Globus pallidus (tissue), 1 donor: ENCODE measurements around the gene CDK6.

ENCODE experiments used
- DNase-seq: peaks from one replicate; pipeline ENCODE4 v3.0.0-alpha.2; 2015; ENCODE audit warnings: low spot score

Gene CDK6

DNA sequence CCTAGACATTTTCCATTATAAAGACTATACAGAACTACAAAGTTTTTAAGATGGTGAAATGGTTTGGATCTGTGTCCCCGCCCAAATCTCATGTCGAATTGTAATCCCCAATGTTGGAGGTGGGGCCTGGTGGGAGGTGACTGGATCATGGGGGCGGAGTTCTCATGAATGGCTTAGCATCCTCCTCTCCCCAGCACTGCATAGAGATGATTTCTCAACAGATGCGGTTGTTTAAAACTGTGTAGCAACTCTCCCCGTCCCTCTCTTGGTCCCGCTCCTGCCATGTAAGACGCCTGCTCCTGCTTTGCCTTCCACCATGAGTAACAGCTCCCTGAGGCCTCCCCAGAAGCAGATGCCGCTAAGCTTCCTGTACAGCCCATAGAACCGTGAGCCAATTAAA, 247.8 kb downstream of the CDK6 start:
- DNase-seq, result no peak

DNA sequence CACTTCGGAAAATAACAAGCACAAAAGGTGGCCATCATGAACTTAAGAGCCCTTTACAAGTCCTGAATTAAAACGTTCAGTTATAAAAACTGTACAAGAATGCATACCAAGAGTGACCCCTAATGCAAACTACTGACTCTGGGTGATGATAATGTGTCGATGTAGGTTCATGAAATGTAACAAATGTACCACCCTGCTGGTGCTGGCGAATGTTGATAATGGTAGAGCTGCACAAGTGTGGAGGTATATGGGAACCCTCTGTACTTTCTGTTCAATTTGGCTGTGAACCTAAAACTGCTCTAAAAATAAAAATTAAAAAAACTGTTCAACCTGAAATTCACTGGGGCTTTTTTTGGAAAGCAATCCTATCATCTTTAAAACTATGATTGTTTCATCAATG, 249.5 kb downstream of the CDK6 start:
- DNase-seq, result no peak

DNA sequence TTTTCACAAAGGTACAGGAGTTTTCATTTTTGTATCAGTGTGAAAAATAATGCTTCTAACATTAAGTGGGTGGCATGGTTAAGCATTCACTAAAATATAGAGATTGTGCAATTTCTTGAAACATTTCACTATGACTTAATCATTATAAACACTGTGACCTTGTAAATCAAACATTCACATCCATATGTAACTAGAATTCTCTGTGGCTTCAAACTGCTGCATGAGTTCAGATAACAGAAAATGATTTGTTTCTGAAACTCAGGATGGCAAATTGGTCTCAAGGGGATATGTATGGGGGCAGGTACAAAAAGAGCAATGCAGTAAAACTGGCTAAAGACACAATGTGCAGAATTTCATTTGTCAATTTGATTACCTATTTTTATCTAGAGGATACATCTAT, 250.0 kb downstream of the CDK6 start:
- no peak for DNase-seq

DNA sequence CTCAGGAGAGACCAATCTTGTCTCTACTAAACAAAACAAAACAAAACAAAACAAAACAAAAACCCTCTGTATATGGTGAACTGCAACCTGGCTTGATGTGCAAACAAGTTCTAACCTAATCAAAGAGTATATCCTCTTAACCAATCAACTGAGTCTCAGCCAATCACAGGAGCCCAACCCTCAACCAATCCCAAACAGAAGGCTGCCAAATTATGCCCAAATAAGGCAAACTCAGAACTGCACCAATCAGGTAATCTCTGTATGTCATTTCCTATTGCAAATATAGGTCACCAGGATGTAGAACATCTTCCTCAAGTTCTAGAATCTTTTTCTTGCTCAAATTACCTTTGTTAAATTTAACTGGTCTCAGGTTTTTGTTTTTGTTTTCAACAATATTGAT, 251.4 kb downstream of the CDK6 start:
- DNase-seq, result no peak

DNA sequence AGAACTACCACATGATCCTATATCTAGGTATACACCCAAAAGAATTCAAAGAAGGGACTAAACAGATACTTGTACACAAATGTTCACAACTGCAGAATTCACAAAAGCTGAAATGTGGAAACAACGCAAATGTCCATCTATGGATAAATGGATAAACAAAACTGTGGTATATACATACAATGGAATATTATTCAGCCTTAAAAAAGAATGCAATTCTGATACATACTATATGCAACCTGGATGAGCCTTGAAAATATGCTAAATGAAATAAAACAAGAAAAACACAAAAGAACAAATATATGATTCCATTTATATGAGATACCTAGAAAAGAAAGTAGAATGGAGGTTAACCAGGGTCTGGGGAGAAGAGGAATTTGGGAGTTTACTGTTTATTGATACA, 253.4 kb downstream of the CDK6 start:
- no peak for DNase-seq

DNA sequence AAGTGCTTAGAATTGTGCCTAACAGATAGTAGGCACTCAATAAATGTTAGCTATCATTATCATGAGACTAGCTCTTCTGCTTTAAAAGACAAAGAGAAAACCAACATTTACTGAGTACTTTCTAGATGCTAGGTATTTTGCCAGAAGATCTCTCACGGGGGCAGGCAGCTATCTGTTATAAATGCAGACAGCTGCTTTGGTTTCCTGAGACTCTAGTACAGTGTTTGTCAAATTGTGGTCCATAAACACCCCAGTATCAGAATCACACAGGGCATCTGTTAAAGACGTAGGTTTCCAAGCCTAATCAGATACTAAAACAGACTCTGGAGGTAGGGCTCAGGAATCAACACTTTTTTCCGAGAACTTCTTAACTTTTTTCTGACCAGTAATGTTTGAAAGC, 260.1 kb downstream of the CDK6 start:
- no peak for DNase-seq

DNA sequence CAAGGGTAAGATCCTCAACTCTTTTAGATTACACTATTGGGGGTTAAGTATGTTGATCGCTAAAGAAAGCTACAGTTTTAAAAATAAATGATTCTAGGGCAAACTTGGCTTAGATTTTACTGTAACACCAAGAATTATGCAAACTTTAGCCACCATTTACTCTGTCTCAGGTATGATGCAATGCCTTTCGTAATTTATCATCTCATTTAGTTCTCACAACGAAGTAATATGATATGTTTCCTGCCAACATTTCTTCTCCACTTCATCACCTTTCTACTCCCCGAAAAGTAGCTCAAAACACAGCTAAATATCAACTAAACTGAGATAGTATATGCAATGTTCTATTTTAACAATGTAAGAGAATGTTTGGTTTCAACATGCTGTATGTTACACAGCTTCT, 267.2 kb downstream of the CDK6 start:
- no peak for DNase-seq

DNA sequence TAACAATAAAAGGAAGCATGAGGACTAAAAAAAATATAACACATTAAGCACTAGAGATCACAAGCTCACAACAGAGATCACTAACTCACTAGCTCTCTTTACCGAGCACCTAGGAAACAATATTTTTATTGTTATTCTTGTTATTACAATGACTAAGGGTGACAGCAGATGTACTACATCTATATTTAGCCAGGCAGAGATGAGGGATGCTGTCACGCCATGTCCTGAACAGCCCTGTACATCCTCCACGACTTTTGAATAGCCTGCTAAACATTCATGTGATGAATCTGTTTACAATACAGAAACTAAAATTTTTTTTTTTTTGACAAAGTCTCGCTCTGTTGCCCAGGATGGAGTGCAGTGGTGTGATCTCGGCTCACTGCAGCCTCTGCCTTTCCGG, 268.9 kb downstream of the CDK6 start:
- DNase-seq, result no peak

DNA sequence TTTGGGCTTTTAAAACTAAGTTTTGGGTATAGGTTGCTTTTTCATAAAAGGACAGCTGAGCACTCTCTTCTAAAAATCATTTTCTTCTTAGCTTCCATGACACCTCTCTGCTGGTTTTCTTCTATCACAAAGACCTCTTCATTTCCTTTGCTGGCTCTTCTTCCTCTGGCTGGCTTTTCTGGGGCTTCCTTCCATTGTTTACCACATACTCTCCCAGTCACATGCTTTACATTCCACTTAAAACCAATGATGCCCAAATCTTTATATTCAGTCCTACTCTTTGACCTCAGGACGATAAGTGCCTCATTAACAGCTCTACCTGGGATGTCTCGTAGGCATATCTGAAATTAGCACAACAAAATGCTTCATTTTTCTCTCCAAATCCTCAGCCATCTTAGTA, 273.0 kb downstream of the CDK6 start:
- DNase-seq, result no peak

DNA sequence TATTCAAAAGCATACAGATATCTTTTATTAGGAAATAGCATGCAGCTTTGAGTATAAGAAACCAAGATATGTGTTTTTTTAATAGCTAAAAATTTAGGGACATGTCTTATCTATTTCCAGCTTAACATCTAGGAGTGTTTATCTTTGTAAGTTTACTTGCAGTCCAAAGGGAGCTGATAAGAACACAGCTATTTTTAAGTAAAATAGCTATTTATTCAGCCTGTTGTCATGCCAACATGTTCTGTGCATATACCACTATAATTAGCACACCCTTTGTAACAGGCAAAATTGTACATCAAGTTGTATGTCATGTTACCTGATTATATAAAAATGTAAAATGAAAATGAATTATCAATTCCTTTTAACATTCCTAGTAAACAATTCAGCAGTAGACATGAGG, 275.8 kb downstream of the CDK6 start:
- DNase-seq, result no peak

DNA sequence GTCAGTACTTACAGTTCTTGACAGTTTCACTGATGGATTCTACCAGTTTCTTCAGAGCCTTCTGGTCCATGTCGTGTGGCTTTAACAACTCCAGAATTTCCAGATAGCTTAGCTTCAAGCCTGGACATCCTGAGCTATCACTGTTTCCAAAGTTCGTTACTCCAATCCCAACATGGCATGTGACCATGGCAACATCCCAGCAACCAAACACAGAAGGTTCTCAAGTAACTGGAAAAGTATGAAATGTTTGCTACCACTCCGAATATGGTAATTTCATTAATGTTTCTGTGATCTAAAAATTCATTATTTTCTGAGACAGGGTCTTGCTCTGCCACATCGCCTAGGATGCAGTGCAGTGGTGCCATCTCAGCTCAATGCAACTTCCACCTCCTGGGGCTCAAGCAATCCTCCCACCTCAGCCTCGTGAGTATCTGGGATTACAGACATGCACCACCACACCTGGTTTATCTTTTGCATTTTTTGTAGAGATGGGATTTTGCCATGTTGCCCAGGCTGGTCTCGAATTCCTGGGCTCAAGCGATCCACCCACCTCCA, 278.5 kb downstream of the CDK6 start:
- no peak for DNase-seq

DNA sequence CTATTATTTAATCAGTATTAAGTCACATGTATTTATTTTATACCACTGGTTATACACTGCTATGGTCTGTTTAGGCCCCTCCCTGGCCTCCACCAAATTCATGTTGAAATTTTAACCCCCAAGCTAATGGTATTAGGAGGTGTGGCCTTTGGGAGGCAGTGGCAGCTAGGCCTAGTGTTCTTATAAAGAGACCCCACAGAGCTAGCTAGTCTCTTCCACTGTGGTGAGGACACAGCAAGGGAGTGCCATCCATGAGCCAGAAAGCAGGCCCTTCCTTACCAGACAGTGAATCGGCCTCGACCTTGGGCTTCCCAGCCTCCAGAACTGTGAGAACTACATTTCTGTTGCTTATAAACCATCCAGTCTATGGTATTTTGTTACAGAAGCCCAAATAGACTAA, 279.1 kb downstream of the CDK6 start:
- DNase-seq, result no peak
